Epithelial cell of proximal tubule (primary cell): Measurements from ENCODE around the gene SPINK1. TPM values are rescaled to one million over a fixed set of nuclear protein-coding genes. Genes with fewer than 3 reads are reported as not detected.

Experiments
- DNase-seq: peaks from one replicate; pipeline ENCODE4 v3.0.0-alpha.2; 2011; ENCODE audit warnings: low read depth
- H3K4me3 ChIP-seq: 2 replicates; pipeline ENCODE4 v1.5.1; 2011; ENCODE audit warnings: low read depth, mild to moderate bottlenecking, low read length
- CTCF ChIP-seq: conservative IDR thresholded peaks from 2 replicates; pipeline ENCODE4 v1.5.1; 2012; ENCODE audit warnings: low read depth, mild to moderate bottlenecking, low read length
- total RNA-seq: library from RNA; depleted of rRNA; stranded (reverse); fragments of >200 nt; gene quantifications from 2 replicates; pipeline ENCODE4 v1.2.3, GENCODE V29; 2015

SPINK1 gene
- total RNA-seq, 1 donor from 2014 or later = 0.29 TPM

DNA sequence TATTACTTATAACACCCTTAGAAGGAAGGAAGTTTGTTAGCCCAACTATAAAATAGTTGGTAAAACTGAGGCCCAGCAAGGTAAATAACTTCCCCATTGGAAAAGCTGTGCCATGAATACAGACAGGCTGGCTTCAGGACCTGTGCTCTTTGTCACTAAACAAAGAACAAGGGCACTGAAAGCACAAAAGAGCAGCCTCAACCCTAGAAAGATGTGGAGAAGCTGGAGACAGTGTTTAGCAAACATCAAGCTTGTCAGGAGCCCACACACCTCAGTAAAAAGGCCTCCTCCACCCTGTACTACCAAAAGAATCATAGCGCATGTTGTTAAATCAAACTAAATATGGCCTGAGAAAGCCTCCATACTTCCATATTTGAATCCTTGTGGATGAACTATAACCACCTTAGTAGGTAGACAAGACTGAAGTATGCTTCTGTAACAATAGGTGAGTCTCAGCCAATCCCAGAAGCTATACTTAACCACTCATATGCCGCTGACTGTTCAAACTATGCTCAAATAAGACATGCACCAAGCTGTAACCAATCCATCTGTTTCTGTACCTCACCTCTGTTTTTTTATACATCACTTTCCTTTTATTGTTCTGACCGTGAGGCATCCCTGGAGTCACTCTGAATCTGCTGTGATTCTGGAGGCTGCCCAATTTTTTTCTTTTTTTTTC is 28.6 kb upstream of the SPINK1 start:
- no peak for DNase-seq
- no peak for TF ChIP-seq CTCF
- no peak overlapping the region for H3K4me3 ChIP-seq

GRCh38 chr5:147858565-147858964 is 27.1 kb upstream of the SPINK1 start:
- TF ChIP-seq CTCF = no peak
- H3K4me3 ChIP-seq = no peak overlapping the region
- no peak for DNase-seq

GRCh38 chr5:147857302-147858129 is 26.0 kb upstream of the SPINK1 start:
- peak; percentile 3 for DNase-seq
- H3K4me3 ChIP-seq = no peak overlapping the region
- TF ChIP-seq CTCF = peak; percentile 94

GRCh38 chr5:147856801-147857200 is 25.3 kb upstream of the SPINK1 start:
- no peak for DNase-seq
- no peak for TF ChIP-seq CTCF
- no peak overlapping the region for H3K4me3 ChIP-seq

DNA sequence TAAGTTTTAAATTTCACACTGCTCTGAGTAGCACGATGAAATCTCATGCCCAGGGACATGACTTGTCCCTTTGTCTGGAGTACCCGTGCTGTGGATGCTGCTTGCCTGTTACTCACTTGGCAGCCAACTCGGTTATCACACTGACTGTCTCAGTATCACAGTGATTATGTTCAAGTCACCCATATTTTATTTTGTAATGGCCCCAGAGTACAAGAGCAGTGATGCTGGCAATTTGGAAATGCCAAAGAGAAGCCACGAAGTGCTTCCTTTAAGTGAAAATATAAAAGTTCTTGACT is 24.3 kb upstream of the SPINK1 start:
- no peak for TF ChIP-seq CTCF
- H3K4me3 ChIP-seq = no peak overlapping the region
- no peak for DNase-seq

- no peak overlapping the region for H3K4me3 ChIP-seq
- no peak for DNase-seq
- no peak for TF ChIP-seq CTCF
Measured at GRCh38 chr5:147854894-147855773, 23.7 kb upstream of the SPINK1 start.
